Fibroblast of mammary gland (primary cell): ENCODE data around the gene DERA.
A peak's percentile ranks its signal among the peaks of the same experiment; 100 is the strongest.

ENCODE experiments used
- DNase-seq: peaks from one replicate; pipeline ENCODE4 v3.0.0-alpha.2; 2010; ENCODE audit warnings: low read depth
- H3K4me3 ChIP-seq: 2 replicates; pipeline ENCODE4 v1.5.1; 2011; ENCODE audit warnings: low read depth, mild to moderate bottlenecking, low read length, moderate library complexity; ENCODE audit not compliant: control insufficient read depth
- CTCF ChIP-seq: conservative IDR thresholded peaks from 2 replicates; pipeline ENCODE4 v1.5.1; 2011; ENCODE audit warnings: low read depth, low read length, inconsistent platforms; ENCODE audit not compliant: control insufficient read depth, insufficient read depth

The DERA gene

GRCh38 chr12:16016748-16017147, 105.6 kb downstream of the DERA start:
- TF ChIP-seq CTCF = no peak
- DNase-seq = no peak

GRCh38 chr12:16018306-16018705, 107.2 kb downstream of the DERA start:
- no peak for DNase-seq
- no peak overlapping the region for H3K4me3 ChIP-seq
- no peak for TF ChIP-seq CTCF

More at GRCh38 chr12:16016748-16017147, 105.6 kb downstream of the DERA start:
- no peak overlapping the region for H3K4me3 ChIP-seq

GRCh38 chr12:16019136-16019535, 108.0 kb downstream of the DERA start:
- H3K4me3 ChIP-seq = no peak overlapping the region
- no peak for DNase-seq
- TF ChIP-seq CTCF = no peak

- no peak for TF ChIP-seq CTCF
- no peak for DNase-seq
Observed at GRCh38 chr12:16020031-16020430, 108.9 kb downstream of the DERA start.

GRCh38 chr12:16021026-16021425, 109.9 kb downstream of the DERA start:
- no peak overlapping the region for H3K4me3 ChIP-seq
- DNase-seq = no peak
- TF ChIP-seq CTCF = no peak

More at GRCh38 chr12:16020031-16020430, 108.9 kb downstream of the DERA start:
- no peak overlapping the region for H3K4me3 ChIP-seq

- TF ChIP-seq CTCF = no peak
- DNase-seq = no peak
- no peak overlapping the region for H3K4me3 ChIP-seq
Observed at GRCh38 chr12:16021676-16022075, 110.5 kb downstream of the DERA start.

- peak; percentile 42 for DNase-seq
- no peak overlapping the region for H3K4me3 ChIP-seq
- TF ChIP-seq CTCF = no peak
Observed at GRCh38 chr12:16027002-16027401, 115.9 kb downstream of the DERA start.
